Measurements from ENCODE around the gene PSORS1C2.

PSORS1C2 gene

DNA sequence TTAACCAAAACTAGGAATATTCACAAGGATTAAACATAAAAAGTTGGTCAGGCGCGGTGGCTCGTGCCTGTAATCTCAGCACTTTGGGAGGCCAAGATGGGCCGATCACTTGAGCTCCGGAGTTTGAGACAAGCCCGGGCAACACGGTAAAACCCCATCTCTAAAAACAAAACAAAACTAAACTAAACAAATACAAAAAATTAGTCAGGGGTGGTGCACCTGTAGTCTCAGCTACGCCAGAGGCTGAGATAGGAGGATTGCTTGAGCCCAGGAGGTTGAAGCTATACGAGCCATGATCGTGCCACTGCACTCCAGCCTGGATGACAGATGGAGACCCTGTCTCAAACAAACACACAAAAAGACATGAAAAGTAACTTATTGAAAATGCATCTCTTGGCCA, 3.2 kb downstream of the PSORS1C2 start:
- H3K36me3 ChIP-seq (ENCODE audit: insufficient read depth, low read length), result no peaks in the 10 kb centered on the region
- no peaks in the 10 kb centered on the region for H3K27me3 ChIP-seq (ENCODE audit: insufficient read depth, low read length)
- 93% methylated on average over 10 of the region's 10 CpGs for WGBS
- no peak overlapping the region for H3K9ac ChIP-seq (ENCODE audit: low read depth, low read length)
- peaks cover 9% of the 10 kb centered on the region; the same call in 1 of the 2 replicates for H3K4me1 ChIP-seq (ENCODE audit: insufficient read depth, low read length)
- H3K4me3 ChIP-seq (ENCODE audit: low read length), result no peak overlapping the region
- no peak overlapping the region for H3K27ac ChIP-seq (ENCODE audit: low read depth, low read length)
- H3K9me3 ChIP-seq (ENCODE audit: insufficient read depth, low read depth, low read length), result no peaks in the 10 kb centered on the region

DNA sequence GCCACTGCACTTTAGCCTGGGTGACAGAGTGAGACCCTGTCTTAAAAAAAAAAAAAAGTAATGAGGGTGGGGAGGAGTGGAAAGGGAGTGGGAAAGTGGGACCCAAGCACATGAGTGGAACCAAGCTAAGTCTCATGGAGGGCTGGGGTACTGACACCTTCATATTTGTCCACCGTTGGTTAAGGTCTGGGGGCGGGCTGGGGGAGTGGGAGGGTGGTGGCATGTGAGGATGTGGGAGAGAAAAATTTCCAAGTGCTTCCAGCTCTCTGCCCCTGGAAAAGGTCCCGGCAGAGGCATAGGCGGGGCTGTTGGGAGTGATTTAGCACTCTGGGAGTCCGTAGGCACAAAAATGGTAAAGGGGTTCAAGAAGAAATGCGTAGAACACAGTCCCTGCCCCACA, 6.1 kb downstream of the PSORS1C2 start:
- H3K27me3 ChIP-seq (ENCODE audit: insufficient read depth, low read length), result no peaks in the 10 kb centered on the region
- no peaks in the 10 kb centered on the region for H3K9me3 ChIP-seq (ENCODE audit: insufficient read depth, low read depth, low read length)
- no peak overlapping the region for H3K27ac ChIP-seq (ENCODE audit: low read depth, low read length)
- 68% methylated on average over 6 of the region's 6 CpGs for WGBS
- H3K4me1 ChIP-seq (ENCODE audit: insufficient read depth, low read length), result 0 out of 2 replicates have a peak, but pooled peaks cover 3% of the 10 kb centered on the region
- H3K4me3 ChIP-seq (ENCODE audit: low read length), result no peak overlapping the region
- H3K9ac ChIP-seq (ENCODE audit: low read depth, low read length), result no peak overlapping the region
- H3K36me3 ChIP-seq (ENCODE audit: insufficient read depth, low read length), result no peaks in the 10 kb centered on the region

DNA sequence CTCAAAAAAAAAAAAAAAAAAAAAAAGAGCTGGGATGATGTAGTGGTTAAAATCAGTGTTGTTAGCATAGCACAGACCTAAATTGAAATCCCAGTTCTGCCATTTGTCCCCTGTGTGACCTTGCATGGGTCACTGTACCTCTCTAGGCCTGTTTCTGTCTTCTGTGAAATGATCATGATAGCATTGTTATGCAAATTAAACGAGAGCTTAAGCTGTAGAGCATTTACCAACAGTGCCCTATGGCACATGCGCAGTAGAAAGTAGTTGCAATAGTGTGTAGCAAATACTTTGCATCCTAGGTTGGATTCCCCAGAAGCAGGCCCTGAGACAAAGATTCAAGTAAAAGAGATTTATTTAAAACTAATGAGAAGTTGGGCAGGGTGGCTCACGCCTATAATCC, 7.3 kb downstream of the PSORS1C2 start:
- H3K9ac ChIP-seq (ENCODE audit: low read depth, low read length), result no peak overlapping the region
- H3K9me3 ChIP-seq (ENCODE audit: insufficient read depth, low read depth, low read length), result no peaks in the 10 kb centered on the region
- H3K27me3 ChIP-seq (ENCODE audit: insufficient read depth, low read length), result no peaks in the 10 kb centered on the region
- H3K27ac ChIP-seq (ENCODE audit: low read depth, low read length), result no peak overlapping the region
- no peak overlapping the region for H3K4me3 ChIP-seq (ENCODE audit: low read length)
- WGBS, result 77% methylated on average over 3 of the region's 3 CpGs
- H3K36me3 ChIP-seq (ENCODE audit: insufficient read depth, low read length), result no peaks in the 10 kb centered on the region
- no peaks in the 10 kb centered on the region for H3K4me1 ChIP-seq (ENCODE audit: insufficient read depth, low read length)

DNA sequence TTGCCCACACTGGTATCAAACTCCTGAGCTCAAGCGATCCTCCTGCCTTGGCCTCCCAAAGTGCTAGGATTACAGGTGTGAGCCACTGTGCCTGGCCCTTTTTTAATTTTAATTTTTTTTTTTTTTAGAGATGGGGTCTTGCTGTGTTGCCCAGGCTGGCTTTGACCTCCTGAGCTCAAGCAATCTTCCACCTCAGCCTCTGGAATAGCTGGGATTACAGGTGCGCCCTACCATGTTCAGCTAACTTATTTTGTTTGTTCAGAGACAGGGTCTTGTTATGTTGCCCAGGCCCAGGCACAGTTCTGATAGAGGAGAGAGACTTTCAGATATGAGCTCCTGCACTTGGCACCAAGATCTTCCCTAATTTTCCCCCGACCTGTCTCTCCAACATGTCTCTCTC, 8.1 kb downstream of the PSORS1C2 start:
- Histone ChIP-seq H3K27me3 (ENCODE audit: insufficient read depth, low read length) (no peaks in the 10 kb centered on the region), H3K36me3 (ENCODE audit: insufficient read depth, low read length) (no peaks in the 10 kb centered on the region), H3K9me3 (ENCODE audit: insufficient read depth, low read depth, low read length) (no peaks in the 10 kb centered on the region), H3K27ac (ENCODE audit: low read depth, low read length) (no peak overlapping the region), H3K4me1 (ENCODE audit: insufficient read depth, low read length) (no peaks in the 10 kb centered on the region), H3K9ac (ENCODE audit: low read depth, low read length) (no peak overlapping the region), H3K4me3 (ENCODE audit: low read length) (no peak overlapping the region)
- WGBS, result 91% methylated on average over 3 of the region's 3 CpGs

DNA sequence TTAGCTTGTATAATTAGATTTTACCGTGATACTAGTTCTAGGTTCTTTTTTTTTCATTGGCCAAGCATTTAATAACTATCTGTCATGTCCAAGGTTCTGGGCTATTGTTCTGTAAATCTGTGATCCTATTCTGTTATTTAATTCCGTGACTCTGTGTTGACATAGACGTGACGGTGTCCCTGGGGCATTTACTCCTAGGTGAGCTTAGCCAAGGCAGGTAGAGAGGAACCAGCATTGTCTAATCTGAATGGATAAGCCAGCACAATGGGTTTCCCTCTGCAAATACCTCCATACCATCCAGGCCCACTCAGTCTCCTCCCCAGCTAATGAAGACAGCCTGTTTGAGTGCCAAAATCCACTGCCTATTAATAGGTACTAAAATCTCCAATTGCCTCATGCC, 9.7 kb downstream of the PSORS1C2 start:
- 71% methylated on average over 4 of the region's 4 CpGs for WGBS
- Histone ChIP-seq H3K27me3 (ENCODE audit: insufficient read depth, low read length) (no peaks in the 10 kb centered on the region), H3K27ac (ENCODE audit: low read depth, low read length) (no peak overlapping the region), H3K4me3 (ENCODE audit: low read length) (no peak overlapping the region), H3K4me1 (ENCODE audit: insufficient read depth, low read length) (peaks cover 7% of the 10 kb centered on the region; the same call in 1 of the 2 replicates), H3K9ac (ENCODE audit: low read depth, low read length) (no peak overlapping the region), H3K9me3 (ENCODE audit: insufficient read depth, low read depth, low read length) (no peaks in the 10 kb centered on the region), H3K36me3 (ENCODE audit: insufficient read depth, low read length) (no peaks in the 10 kb centered on the region)

DNA sequence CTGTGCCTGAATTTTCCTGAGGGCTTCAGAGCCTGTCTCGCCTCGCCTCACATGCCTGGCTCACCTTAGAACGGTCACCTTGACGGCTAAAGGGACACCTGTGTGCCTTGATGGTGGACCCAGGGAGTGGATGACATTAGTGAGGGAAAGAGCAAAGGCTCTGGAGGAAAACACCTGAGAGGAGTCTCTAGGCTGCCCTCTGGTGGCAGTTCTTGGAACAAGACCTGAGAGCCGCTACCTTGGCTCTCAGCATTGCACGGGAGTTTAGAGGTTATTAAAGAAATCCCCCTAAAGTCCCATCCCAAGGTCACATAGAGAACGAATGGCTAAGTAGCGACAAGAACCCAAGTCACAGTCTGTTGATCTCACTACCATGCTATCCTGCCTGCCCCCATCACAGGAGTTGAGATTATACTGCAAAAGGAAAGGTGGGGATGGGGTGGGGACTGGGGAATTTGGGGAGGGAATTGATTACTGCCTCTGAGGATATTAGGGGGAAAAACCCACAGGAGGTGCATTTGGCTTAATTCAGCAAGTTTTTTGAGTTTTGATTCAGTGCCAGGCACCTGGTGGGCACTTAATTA, 10.7 kb downstream of the PSORS1C2 start:
- no peak overlapping the region for H3K9ac ChIP-seq (ENCODE audit: low read depth, low read length)
- H3K4me1 ChIP-seq (ENCODE audit: insufficient read depth, low read length), result peaks cover 7% of the 10 kb centered on the region; the same call in 1 of the 2 replicates
- H3K27me3 ChIP-seq (ENCODE audit: insufficient read depth, low read length), result no peaks in the 10 kb centered on the region
- H3K9me3 ChIP-seq (ENCODE audit: insufficient read depth, low read depth, low read length), result no peaks in the 10 kb centered on the region
- H3K36me3 ChIP-seq (ENCODE audit: insufficient read depth, low read length), result no peaks in the 10 kb centered on the region
- no peak overlapping the region for H3K27ac ChIP-seq (ENCODE audit: low read depth, low read length)
- no peak overlapping the region for H3K4me3 ChIP-seq (ENCODE audit: low read length)
- WGBS, result 19% methylated on average over 8 of the region's 8 CpGs

DNA sequence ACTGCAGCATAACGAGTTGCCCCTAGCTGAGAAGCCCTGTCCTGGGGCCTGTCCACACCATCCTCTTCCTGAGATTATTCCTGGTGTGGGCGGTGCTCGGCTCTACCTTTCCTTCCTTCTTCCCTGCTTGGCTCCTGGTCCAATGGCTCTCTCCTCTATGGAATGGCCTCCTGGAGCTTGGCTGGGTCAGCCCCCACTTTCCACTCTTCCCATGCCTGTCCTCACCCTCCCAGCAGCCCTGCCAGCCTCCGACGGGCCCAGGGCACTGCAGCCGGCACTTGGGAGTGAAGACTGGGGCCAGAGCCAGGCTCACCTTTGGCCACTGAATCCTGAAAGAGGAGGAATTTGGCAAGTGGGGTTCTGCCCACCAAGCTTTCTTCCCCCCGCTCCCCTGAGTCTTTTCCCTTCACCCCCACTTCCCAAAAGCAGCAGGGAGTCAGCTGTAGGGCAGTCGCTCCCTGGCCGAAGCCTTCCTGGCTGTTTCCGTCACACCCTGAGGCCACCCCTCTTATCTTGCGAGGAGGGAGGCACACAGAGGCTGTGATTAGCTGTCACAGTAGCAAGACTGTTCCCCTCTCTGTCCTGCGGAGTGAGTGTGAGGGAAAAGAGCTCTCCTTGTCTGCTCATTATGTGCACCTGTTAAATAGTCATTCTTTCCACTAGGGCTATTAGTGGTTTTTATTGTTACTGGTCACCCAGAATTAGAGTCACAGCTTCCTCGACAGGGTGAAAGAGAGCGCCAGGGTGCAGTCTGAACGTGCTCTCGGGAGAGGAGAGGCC, 12.3 kb downstream of the PSORS1C2 start:
- Histone ChIP-seq H3K4me1 (ENCODE audit: insufficient read depth, low read length) (peaks cover 7% of the 10 kb centered on the region; the same call in 1 of the 2 replicates), H3K27ac (ENCODE audit: low read depth, low read length) (no peak overlapping the region), H3K27me3 (ENCODE audit: insufficient read depth, low read length) (no peaks in the 10 kb centered on the region), H3K4me3 (ENCODE audit: low read length) (no peak overlapping the region), H3K36me3 (ENCODE audit: insufficient read depth, low read length) (no peaks in the 10 kb centered on the region), H3K9me3 (ENCODE audit: insufficient read depth, low read depth, low read length) (no peaks in the 10 kb centered on the region), H3K9ac (ENCODE audit: low read depth, low read length) (no peak overlapping the region)
- 75% methylated on average over 16 of the region's 16 CpGs for WGBS

DNA sequence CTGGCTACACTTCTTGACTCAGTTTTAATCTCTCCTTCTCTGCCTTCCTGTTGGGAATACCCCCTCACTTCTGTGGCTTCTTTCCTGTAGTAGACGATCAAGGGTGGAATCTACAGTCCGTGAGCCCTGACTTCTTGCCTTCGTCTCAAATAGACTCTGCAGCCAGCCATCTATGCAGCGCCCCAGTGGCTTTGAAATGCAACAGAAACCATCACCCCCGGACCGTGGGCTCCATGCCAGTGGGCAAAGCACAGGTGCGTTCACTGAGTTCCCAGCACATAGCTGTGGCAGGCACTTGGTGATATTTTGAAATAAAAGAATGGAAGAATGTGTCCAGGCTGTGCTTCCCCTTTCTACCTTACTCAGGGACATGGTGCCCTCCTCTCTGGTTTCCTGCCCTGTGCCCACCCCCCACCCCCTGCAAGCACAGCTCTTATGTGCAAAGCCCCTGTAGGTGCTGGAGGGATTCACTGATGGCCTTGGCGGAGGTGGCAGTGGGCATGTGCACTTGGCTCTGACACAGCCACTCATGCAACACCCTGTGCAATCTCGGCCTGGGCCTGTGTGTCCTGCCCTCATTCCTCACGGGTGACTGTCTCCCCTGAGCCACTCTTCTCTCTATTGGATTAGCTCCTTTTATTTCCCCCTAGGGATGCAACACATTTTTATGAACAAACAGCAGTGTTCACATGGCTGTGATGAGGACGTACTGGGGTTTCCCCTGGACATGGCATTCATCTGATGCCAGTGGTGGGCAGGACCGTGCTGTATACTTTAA, 13.1 kb downstream of the PSORS1C2 start:
- Histone ChIP-seq H3K36me3 (ENCODE audit: insufficient read depth, low read length) (no peaks in the 10 kb centered on the region), H3K4me1 (ENCODE audit: insufficient read depth, low read length) (peaks cover 7% of the 10 kb centered on the region; the same call in 1 of the 2 replicates), H3K9me3 (ENCODE audit: insufficient read depth, low read depth, low read length) (no peaks in the 10 kb centered on the region), H3K27me3 (ENCODE audit: insufficient read depth, low read length) (no peaks in the 10 kb centered on the region), H3K4me3 (ENCODE audit: low read length) (no peak overlapping the region), H3K9ac (ENCODE audit: low read depth, low read length) (no peak overlapping the region), H3K27ac (ENCODE audit: low read depth, low read length) (no peak overlapping the region)
- 91% methylated on average over 12 of the region's 12 CpGs for WGBS

DNA sequence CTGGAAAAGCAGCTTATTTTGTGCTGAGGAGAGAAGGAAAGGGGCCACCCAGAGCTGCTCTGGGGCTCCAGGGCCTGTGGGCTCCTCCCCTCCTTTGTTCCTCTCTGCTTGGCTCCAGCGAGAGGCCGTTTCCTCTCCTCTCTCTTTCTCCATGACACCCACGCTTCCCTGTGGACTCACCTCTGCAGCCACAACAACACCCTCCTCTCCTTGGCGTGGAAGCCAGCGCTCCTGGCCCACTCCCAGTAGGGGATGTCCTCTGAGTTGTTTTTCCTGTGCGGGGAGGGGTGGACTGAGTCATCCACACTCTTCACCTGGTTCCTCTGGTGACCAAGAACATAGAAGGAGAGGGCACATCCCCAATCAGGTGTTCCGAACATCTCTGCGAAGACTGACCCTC, 13.7 kb downstream of the PSORS1C2 start:
- H3K36me3 ChIP-seq (ENCODE audit: insufficient read depth, low read length), result no peaks in the 10 kb centered on the region
- H3K9ac ChIP-seq (ENCODE audit: low read depth, low read length), result no peak overlapping the region
- no peak overlapping the region for H3K27ac ChIP-seq (ENCODE audit: low read depth, low read length)
- WGBS, result 56% methylated on average over 7 of the region's 8 CpGs
- no peak overlapping the region for H3K4me3 ChIP-seq (ENCODE audit: low read length)
- no peaks in the 10 kb centered on the region for H3K27me3 ChIP-seq (ENCODE audit: insufficient read depth, low read length)
- peaks cover 7% of the 10 kb centered on the region; the same call in 1 of the 2 replicates for H3K4me1 ChIP-seq (ENCODE audit: insufficient read depth, low read length)
- no peaks in the 10 kb centered on the region for H3K9me3 ChIP-seq (ENCODE audit: insufficient read depth, low read depth, low read length)

DNA sequence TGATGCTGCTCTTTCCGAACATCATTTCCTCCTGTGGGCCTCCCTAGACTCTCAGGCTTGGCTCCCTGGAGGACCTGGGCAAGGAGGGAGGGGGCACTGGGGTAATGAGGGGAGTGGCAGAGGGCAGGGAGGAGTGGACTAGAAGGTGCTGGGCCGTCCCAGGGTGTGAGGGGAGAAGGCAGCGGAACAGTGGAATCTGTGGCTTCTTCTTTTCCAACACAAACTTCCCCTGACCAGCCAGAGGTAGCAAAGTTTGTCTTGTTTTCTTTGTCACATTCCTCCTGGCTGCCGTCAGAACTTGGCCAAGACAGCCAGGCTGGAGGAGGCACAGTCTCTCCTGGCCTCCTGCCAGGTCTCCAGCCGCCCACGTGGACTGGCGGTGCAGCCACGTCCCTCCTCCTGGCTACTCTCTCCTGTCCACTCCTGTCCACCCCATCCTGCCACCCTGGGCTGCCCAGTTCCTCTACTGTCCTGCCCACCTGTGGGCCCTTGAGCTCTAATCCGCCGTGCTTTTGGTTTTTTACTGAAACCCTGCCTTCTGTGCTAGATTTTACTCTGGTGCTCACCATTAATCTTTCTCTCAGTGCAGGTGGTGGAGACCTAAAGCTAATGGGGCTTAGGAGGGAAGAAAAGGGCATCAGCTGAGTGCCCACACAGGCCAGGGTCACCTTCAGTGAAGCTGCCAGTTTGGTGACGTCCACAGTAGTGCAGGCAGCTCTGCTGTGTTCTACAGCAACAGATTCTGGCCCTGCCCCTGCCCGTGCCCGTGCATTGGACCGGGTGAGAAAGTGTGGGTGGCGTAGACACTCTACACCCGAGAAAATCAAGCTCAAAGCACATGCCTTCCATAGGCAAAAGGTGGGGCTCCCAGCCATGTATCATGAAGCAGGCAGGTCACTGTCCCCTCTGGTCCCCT, 15.8 kb downstream of the PSORS1C2 start:
- Histone ChIP-seq H3K9me3 (ENCODE audit: insufficient read depth, low read depth, low read length) (no peaks in the 10 kb centered on the region), H3K4me1 (ENCODE audit: insufficient read depth, low read length) (peaks cover 7% of the 10 kb centered on the region; the same call in 1 of the 2 replicates), H3K36me3 (ENCODE audit: insufficient read depth, low read length) (no peaks in the 10 kb centered on the region), H3K27ac (ENCODE audit: low read depth, low read length) (no peak overlapping the region), H3K9ac (ENCODE audit: low read depth, low read length) (no peak overlapping the region), H3K27me3 (ENCODE audit: insufficient read depth, low read length) (no peaks in the 10 kb centered on the region), H3K4me3 (ENCODE audit: low read length) (no peak overlapping the region)
- WGBS, result 92% methylated on average over 16 of the region's 16 CpGs

All from HUES64 (cell line).